ENCODE results near the gene RNF207.

DNA sequence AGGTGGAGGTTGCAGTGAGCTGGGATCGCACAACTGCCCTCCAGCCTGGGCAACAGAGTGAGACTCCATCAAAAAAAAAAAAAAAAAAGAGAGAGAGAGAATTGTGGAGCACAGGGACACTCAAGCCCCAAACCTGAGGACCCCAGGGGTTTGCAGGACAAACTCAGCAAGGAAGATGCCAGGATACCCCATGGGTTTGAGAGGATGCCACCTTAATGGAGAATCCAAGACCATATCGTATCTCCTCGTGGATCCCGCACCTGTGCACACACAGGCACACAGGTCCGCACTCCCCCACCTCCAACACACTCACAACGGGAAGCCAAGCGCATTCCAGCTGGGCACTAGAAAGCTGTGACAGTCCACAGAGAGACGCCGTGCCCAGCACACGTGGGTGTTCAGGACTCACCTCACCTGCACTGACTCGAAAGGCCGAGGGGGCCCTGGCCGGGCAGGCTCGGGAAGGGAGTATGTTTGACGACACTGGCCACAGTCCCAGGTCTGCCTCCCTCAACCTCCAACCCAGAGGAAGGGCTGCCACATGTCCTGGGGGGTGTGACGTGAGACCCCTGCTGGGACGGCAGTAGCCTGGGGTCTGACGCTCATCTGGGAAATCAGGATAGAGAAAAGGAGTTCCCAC is 36.9 kb upstream of the RNF207 start:
- TF ChIP-seq, protein P1, sequence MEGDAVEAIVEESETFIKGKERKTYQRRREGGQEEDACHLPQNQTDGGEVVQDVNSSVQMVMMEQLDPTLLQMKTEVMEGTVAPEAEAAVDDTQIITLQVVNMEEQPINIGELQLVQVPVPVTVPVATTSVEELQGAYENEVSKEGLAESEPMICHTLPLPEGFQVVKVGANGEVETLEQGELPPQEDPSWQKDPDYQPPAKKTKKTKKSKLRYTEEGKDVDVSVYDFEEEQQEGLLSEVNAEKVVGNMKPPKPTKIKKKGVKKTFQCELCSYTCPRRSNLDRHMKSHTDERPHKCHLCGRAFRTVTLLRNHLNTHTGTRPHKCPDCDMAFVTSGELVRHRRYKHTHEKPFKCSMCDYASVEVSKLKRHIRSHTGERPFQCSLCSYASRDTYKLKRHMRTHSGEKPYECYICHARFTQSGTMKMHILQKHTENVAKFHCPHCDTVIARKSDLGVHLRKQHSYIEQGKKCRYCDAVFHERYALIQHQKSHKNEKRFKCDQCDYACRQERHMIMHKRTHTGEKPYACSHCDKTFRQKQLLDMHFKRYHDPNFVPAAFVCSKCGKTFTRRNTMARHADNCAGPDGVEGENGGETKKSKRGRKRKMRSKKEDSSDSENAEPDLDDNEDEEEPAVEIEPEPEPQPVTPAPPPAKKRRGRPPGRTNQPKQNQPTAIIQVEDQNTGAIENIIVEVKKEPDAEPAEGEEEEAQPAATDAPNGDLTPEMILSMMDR (IDR thresholded peaks at IDR 0.05), result no peak
- TF ChIP-seq RAD21 (IDR thresholded peaks at IDR 0.05; ENCODE audit: low read length) (no peak), CHD2 (IDR thresholded peaks at IDR 0.05; ENCODE audit: low read length, partially characterized antibody) (no peak), TEAD4 (IDR thresholded peaks at IDR 0.05; ENCODE audit: borderline replicate concordance, insufficient read depth) (no peak), SIN3A (IDR thresholded peaks at IDR 0.05; ENCODE audit: borderline replicate concordance, low read depth, low read length) (no peak), TAF1 (IDR thresholded peaks at IDR 0.05; ENCODE audit: borderline replicate concordance, low read depth, low read length) (no peak), EP300 (IDR thresholded peaks at IDR 0.05; ENCODE audit: borderline replicate concordance in 1 of 2, low read depth in 1 of 2, low read length in 1 of 2) (no peak), YY1 (IDR thresholded peaks at IDR 0.05; ENCODE audit: low read depth) (no peak), POLR2AphosphoS5 (IDR thresholded peaks at IDR 0.05; ENCODE audit: low read depth, low read length) (no peak)

Measured in SK-N-SH (cell line).